T1000 (cell line): Measurements from ENCODE around the gene MOB3B.

Experiments used
- DNase-seq: peaks from one replicate; lab custom pipeline; 2025; ENCODE audit warnings: mixed read lengths; lab: John Stamatoyannopoulos, UW

MOB3B gene

GRCh38 chr9:27337833-27338526, 191.6 kb downstream of the MOB3B start:
- DNase-seq: no peak

- DNase-seq: no peak
These were observed 192.4 kb downstream of the MOB3B start for GRCh38 chr9:27337236-27337635.

- no peak for DNase-seq
These were observed 192.8 kb downstream of the MOB3B start for GRCh38 chr9:27336829-27337228.

- DNase-seq: no peak
These were observed 193.5 kb downstream of the MOB3B start for GRCh38 chr9:27336126-27336525.

GRCh38 chr9:27335075-27335474, 194.5 kb downstream of the MOB3B start:
- no peak for DNase-seq

GRCh38 chr9:27333241-27334052, 196.2 kb downstream of the MOB3B start:
- peak; percentile 34 for DNase-seq

- DNase-seq: no peak
These were observed 198.2 kb downstream of the MOB3B start for GRCh38 chr9:27331393-27331792.

- DNase-seq: no peak
These were observed 200.3 kb downstream of the MOB3B start for GRCh38 chr9:27329291-27329690.

GRCh38 chr9:27328483-27328882, 201.1 kb downstream of the MOB3B start:
- DNase-seq: no peak

GRCh38 chr9:27311184-27311583, 218.4 kb downstream of the MOB3B start:
- no peak for DNase-seq

GRCh38 chr9:27310582-27310981, 219.0 kb downstream of the MOB3B start:
- DNase-seq: no peak

GRCh38 chr9:27308691-27309390, 220.8 kb downstream of the MOB3B start:
- no peak for DNase-seq

GRCh38 chr9:27304521-27304920, 225.1 kb downstream of the MOB3B start:
- no peak for DNase-seq

GRCh38 chr9:27303219-27303618, 226.4 kb downstream of the MOB3B start:
- DNase-seq: no peak

- no peak for DNase-seq
These were observed 232.6 kb downstream of the MOB3B start, which contains the start of gene EQTN for GRCh38 chr9:27297050-27297449. Gene EQTN, minus strand, starts transcription at chr9:27297150. Its CDS starts 95 bp downstream, at chr9:27297055.

GRCh38 chr9:27293996-27294395, 235.6 kb downstream of the MOB3B start:
- DNase-seq: no peak

- DNase-seq: no peak
These were observed 236.8 kb downstream of the MOB3B start for GRCh38 chr9:27292659-27293405.

- no peak for DNase-seq
These were observed 238.3 kb downstream of the MOB3B start for GRCh38 chr9:27291292-27291691.

- no peak for DNase-seq
These were observed 247.3 kb downstream of the MOB3B start for GRCh38 chr9:27282269-27282668.

GRCh38 chr9:27280860-27281259, 248.8 kb downstream of the MOB3B start:
- DNase-seq: no peak

- DNase-seq: no peak
These were observed 249.4 kb downstream of the MOB3B start for GRCh38 chr9:27280249-27280648.

GRCh38 chr9:27279611-27280010, 250.0 kb downstream of the MOB3B start:
- DNase-seq: no peak
